ENCODE measurements around the gene NEK1.

GRCh38 chr4:169615467-169616106 is 3.2 kb upstream of the NEK1 start:
- TF ChIP-seq CEBPB (IDR thresholded peaks at IDR 0.05; ENCODE audit: low read depth, low read length): no peak
- TF ChIP-seq POLR2A (IDR thresholded peaks at IDR 0.05; ENCODE audit: low read depth, low read length): no peak
- TF ChIP-seq CHD1 (IDR thresholded peaks at IDR 0.05; ENCODE audit: low read depth, low read length): no peak
- TF ChIP-seq, protein P1, sequence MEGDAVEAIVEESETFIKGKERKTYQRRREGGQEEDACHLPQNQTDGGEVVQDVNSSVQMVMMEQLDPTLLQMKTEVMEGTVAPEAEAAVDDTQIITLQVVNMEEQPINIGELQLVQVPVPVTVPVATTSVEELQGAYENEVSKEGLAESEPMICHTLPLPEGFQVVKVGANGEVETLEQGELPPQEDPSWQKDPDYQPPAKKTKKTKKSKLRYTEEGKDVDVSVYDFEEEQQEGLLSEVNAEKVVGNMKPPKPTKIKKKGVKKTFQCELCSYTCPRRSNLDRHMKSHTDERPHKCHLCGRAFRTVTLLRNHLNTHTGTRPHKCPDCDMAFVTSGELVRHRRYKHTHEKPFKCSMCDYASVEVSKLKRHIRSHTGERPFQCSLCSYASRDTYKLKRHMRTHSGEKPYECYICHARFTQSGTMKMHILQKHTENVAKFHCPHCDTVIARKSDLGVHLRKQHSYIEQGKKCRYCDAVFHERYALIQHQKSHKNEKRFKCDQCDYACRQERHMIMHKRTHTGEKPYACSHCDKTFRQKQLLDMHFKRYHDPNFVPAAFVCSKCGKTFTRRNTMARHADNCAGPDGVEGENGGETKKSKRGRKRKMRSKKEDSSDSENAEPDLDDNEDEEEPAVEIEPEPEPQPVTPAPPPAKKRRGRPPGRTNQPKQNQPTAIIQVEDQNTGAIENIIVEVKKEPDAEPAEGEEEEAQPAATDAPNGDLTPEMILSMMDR (conservative IDR thresholded peaks at IDR 0.05; ENCODE audit: low read depth, low read length): no peak
- TF ChIP-seq RAD21 (IDR thresholded peaks at IDR 0.05; ENCODE audit: low read length): no peak
- TF ChIP-seq MXI1 (IDR thresholded peaks at IDR 0.05; ENCODE audit: borderline replicate concordance, low read depth, low read length): no peak
- TF ChIP-seq MAZ (IDR thresholded peaks at IDR 0.05; ENCODE audit: borderline replicate concordance, low read depth, low read length): no peak
- no peak for TF ChIP-seq RCOR1 (IDR thresholded peaks at IDR 0.05; ENCODE audit: insufficient replicate concordance, low read length)
- no peak for TF ChIP-seq MAFK (IDR thresholded peaks at IDR 0.05; ENCODE audit: low read depth, low read length)
- TF ChIP-seq RFX5 (IDR thresholded peaks at IDR 0.05; ENCODE audit: low read depth, low read length): no peak
- no peak for TF ChIP-seq SMC3 (IDR thresholded peaks at IDR 0.05; ENCODE audit: low read depth, low read length)
- TF ChIP-seq NFE2L2 (IDR thresholded peaks at IDR 0.05; ENCODE audit: low read depth, low read length): no peak

Measured in IMR-90 (cell line).